GM18517 (cell line): Measurements from ENCODE around the gene POLL.

Experiments
- ATAC-seq: cut with Tn5 transposase; IDR thresholded peaks from one replicate; pipeline ENCODE4 v1.9.1; 2021; ENCODE audit warnings: mild to moderate bottlenecking, moderate library complexity; ENCODE audit not compliant: unreplicated experiment

POLL gene

DNA sequence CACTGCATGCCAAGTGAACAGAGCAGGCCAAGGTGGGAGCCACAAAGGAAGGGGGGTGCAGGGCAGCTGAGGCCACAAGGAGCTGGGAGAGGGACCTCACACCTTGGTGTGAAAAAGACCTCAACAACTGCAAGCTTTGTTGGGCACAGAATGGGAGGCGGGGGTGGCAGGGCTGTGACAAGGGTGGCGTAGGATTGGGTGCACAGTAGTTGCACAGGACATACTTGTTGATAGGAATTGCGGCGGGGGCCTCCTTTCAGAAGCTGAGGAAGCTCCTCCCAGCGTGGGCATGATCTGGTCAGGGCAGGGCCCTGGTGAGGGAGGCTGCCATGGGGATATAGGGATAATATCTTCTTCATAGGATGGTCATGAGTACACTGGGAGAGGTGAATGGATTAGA, 25.8 kb downstream of the POLL start:
- ATAC-seq: no peak

DNA sequence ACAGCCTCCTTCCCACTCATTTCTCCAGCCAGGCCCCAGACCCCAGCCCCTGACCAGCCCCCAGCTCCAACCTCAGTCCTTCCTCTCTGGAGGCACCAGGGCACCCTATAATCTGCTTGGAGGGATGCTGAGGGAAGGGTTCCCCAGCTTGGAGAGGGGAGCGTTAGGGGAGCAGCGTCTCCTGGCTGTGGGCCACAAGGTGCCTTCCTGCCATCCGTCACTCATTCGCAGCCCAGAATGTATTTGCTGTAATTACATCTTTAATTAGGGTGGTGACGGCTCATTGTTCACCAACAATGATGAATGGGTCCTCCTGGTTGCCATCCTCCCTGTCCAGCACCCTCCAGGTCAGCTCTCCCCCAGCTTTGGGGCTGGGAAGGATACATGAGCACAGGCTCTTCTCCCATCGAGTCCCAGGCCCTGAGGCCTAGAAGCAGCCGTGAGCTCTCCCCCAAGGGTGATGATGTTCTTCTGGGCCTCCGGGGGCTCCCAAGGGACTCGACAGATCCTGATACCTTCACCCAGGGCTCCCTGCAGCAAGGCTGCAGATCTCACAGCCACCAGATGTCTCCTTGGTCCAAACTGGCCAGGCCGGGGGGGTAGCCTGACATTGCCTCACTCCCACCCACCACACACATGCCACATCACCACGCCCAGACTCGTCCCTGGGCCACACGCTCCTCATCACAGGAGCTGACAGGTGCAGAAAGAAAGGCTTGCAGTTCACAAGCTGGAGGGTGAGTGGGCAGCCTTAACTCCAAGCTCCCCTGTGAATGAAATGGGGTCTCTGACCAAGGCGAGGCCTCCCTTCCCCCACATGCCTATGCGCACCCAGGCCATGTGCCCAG, 26.8 kb downstream of the POLL start:
- ATAC-seq: no peak

DNA sequence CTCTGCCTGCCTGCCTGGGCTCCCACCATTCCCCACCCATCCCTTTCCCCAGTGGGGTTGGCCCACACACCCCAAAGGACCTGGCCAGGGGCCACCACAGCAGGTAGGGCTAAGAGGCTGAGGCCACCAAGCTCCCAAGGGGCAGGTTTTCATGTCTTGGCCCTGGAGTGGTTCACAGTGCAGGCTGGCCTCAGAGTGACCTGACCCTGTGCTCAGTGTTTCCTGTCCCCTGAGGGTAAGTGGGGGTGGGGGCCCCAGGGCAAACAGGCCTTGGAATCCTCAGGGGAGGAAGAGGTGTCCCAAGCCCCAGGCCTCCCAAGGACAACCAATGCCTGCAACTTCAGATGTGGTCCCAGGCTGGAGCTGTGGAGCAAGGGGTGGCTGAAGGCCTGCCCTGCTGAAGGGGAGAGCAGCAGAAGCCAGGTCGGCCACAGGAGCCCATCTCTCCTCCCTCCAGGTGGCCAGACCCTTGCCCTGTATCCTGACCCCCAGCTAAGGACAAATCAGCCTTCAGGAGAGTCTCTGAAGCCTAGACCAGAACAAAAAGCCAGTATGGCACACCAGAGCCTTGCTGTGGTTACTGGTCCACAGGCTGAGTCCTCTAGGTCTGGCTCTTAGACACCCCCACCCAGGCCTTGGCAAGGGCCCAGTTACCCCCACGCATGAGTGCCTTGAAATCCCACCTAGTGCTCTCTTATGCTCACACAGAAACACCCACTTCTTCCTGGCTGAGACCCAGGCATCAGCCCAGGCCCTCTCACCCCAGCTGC, 27.6 kb downstream of the POLL start:
- ATAC-seq: no peak

DNA sequence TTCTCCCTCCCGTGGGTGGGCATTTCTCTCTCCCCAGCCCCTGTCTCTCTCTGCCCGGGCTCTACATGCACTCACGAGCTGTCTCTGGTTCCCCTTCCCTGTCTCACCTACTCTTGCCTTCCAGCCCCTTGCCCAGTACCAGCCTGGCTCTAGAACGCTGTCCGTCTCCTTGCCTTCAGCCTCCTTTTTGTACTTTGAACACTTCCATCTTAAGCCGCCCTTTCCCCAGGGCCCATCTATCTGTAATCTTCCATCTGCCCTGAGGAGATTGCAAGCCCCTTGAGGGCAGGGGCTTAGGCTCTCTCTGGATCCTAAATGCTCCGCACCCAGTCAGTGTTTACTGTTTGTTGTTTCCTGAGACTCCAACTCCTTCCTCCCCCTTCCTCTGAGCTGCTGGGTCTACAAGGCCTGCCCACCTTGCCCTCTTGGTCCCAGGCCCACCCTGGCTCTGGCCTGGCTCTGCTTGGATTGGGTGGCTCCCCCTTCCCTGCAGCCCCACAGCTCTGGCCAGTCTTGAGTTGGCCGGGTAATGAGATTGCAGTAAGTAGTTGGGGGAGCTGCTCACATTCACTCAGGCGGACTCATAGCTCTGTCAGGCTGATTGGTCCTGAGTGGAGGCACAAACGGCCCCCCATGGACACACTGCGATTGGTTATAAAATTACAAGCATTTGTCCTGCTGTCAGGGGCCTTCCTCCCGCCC, 28.3 kb downstream of the POLL start:
- ATAC-seq: no peak

DNA sequence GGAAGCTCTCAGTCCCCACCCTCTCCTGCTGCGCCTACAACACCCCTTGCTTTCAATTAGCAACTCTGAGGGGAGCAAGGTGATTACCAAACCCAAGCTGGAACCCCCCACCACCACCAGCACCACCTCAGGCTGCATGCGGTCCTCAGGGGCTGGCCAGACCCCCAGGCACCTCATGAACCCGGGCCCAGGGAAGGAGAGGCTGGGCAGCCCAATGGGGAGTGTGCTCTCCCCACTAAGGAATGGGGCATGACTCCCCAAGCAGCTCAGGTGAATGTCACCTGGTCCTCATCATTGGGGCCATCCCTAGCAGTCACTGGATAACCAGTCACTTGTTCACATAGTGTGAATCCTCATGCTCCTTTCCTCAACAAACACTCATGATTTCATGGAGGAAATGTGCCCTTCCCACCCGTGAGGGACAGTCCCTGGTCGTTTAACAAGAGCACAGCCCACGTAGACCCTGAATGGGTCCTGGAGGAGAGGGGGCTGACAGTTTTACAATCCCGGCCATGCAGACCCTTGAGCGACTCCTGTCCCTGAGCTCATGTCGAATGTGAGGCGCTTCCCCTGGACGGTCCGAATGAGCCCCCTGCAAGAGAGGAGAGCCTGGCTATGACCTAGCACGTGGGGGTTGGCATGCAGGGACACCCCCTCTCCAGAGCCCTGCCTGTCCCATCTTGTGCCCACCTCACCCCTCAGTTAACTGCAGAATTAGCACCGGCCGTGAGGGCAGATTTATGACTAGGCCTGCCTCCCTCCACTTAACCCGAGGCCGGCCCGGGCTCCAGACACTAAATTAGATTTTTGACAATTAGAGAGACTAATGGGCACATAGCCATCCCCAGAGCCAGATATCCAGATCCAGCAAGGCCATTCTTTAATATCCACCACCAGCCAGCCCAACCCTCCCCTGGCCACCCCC, 29.1 kb downstream of the POLL start:
- ATAC-seq: no peak

DNA sequence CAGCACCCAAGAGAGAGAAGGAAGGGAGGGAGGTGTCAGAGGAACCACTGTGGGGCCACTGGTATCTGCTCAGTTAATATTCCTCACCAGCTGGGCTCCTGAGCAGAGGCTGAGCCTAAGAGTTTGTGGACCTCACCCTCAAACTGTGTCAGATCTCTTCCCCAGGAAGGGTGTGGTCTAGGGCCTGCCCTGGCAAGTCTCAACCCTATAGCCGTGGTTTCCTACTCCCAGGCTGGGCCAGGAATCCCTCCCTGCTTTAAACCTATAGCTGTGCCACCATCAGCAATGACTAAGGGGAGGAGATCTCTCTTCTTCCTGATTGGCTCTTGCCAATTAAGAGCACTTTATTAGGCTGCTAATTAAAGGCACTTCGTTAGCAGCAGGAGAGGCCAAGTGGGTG, 29.9 kb downstream of the POLL start:
- ATAC-seq: no peak

DNA sequence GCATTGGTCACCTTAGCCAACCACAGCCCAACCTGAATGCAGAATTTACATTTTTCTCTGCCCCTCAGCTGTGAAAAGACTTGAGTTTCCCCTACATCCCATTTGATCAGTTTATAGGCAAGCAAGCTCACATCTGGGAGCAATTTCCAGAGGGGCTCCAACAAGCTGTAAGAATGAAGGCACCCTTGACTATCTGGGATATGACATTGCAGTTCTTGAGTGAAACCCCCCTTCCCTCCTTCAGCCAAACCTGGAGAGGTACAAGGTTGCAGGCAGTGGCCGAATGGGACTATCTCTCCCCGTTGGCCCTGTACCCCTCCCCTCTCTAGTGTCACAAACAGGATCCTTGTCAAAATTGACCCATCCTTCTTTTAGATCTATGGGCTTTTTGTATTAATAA, 30.5 kb downstream of the POLL start:
- ATAC-seq: no peak

DNA sequence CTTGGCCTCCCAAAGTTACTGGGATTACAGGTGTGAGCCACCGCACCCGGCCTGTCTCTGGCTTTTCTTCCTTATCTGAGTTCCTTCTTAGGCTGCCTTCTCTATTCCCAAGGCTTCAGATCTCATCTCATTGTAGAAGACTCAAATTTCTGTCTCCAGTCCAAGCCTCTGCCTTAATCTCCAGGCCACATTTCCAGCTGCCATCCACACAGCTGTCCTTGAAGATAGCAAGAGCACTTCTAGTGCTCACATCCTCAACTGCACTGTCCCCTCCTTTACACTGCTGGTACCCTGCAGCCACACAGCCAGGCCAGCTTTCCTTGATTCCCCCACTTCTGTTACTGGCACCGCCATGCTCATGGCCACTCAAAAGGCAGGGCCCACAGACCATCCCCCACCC, 35.6 kb downstream of the POLL start:
- ATAC-seq: no peak

DNA sequence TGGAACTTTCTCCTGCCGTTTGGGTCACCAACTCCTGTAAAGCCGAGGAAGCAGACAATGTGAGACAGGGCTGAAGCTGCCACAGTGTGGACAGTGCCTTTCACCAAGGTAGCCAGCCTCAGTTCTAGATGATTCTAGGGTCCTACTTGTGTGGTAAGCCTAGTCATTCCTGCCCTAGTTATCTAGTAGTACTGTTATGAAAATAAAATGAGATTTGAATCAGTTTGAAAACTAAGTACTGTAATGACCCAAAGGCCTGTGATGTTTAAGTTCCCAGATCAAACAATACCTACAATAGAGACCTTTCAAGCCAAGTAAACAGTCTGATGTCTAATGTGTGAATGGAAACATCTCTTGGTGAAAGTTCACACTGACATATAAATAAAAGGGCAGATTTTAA, 37.1 kb downstream of the POLL start:
- no peak for ATAC-seq

DNA sequence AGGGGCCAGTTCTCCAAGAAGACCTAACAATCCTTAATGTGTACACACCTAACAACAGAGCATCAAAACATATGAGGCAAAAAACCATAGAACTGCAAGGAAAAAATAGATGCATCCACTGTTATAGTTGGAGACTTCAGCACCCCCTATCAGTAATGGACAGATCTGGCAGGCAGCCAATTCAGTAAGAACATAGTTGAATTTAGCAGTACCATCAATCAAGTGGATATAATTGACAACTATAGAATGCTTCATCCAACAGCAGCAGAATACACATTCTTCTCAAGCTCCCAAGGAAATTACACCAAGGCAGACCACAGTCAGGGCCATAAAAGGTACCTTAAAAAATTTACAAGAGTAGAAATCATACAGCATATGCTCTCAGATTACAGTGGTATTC, 42.2 kb downstream of the POLL start:
- no peak for ATAC-seq

DNA sequence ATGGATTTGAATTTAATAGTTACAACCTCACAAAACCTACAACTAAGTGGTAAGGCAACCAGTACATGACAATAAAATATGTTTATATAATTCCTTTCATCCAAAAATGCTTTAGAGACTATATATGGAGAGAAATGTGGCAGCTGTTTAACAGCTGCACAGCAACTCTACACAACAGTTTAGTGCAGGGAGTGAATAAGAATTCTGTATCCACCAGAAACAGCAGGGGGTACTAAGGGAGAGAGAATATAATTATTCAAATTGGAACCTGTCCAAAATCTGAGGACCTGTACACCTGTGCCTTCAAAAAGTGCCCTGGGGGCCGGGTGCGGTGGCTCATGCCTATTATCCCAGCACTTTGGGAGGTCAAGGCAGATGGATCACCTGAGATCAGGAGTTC, 49.6 kb downstream of the POLL start:
- ATAC-seq: no peak

DNA sequence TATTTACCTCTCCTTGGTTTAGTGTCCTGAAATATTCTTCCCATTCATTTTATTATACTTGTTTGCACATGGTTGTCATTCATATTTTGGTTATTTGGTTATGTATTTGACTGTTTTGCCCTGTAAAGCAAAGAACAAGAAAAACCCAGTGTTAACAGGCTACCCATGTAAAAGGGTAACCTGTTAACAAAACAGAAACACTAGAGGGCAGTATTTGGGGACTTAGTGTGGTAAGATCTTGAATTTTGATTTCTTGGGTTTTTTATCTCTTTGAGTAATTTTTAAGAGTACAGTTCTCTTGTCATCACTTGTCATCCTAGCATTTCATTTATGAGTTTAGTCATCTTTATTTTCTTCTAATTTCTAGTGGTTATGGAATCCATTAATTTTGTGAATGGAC, 51.3 kb downstream of the POLL start:
- no peak for ATAC-seq

DNA sequence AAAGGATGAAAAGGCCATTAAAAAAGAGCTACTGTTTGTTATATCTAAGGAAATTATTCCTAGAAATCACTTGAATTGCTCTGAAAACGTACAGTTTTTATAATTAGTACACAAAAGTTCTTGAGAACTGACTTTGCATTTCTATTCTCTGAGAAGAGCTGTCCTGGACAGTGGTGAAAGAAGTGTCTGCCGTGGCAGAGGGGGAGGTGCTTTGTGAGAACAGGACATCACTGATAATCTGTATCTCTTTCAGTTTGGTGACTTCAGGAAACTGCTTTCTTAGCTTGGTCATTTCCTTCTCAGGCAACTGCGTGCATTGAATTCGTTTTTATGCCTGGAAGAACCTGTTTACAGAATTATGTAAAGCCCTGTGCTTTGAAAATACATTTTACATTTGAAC, 52.1 kb downstream of the POLL start:
- ATAC-seq: no peak

DNA sequence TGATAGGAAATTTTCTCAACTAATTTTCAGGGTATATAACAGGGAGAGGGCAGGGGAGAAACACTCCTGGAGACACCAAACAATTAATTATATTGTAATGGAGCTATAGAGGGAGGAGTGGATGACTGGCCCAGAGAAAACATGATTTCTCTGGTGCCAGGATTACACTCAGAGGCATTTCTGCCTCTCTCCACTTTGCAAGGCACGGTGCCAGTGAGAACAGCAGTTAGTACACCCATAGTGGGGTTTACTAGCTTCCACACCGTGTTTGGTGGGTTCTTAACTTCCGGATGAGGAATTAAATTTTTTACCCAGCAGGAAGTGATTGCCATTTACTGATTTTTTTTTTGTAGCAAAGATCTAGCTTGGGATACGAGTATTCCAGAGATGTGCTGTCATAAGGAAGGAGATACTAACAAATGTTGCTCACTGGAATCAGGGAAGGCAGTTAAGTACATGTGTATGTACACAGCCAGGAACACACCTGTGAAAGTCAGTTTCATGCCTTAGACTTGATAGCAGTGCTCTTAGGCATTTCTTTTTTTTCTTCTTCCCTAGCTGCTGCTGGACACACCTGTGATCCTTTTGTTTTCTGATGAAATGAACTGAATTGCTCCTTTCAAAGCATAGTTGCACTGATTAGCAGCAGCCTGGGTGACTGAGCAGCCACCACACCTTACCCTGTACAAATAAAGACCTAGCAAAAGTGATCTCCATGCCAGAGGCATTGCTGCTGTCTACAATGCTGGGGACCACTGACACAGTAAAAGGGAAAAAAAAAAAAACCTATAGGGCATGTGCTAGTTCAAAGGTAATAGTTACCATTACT, 58.1 kb downstream of the POLL start:
- no peak for ATAC-seq

DNA sequence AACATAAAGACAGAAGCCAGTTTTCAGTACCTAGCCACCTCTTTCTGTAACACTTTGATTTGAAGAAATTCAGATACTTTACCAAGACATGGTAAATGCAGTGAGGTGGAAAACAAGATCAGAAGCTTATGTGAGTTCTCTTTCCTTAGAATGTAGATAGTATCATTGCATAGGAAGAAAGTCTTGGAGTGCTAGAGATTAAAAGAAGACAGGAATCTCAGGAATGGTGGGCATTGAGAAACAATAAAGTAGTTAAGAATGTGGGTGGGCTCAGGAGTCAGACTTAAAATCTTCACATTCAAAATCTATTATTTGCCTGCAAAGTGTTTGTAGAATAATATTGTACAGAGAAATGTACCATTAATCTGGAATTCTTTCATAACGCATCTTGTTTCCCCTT, 58.9 kb downstream of the POLL start:
- no peak for ATAC-seq
